IPS-15b (cell line): Measurements from ENCODE around the gene GRM8.

Source experiments
- H3K27me3 ChIP-seq: one replicate; pipeline ENCODE4 v1.6.1; 2013; ENCODE audit warnings: low read length; ENCODE audit not compliant: control insufficient read depth, insufficient read depth
- H3K36me3 ChIP-seq: one replicate; pipeline ENCODE4 v1.6.1; 2013; ENCODE audit warnings: low read length; ENCODE audit not compliant: control insufficient read depth, insufficient read depth
- H3K4me1 ChIP-seq: one replicate; pipeline ENCODE4 v1.6.1; 2013; ENCODE audit warnings: mild to moderate bottlenecking, low read length; ENCODE audit not compliant: control insufficient read depth, insufficient read depth
- H3K4me3 ChIP-seq: one replicate; pipeline ENCODE4 v1.5.1; 2013; ENCODE audit warnings: low read depth, low read length
- H3K9ac ChIP-seq: one replicate; pipeline ENCODE4 v1.6.1; 2013; ENCODE audit warnings: low read depth, mild to moderate bottlenecking, low read length
- H3K9me3 ChIP-seq: one replicate; pipeline ENCODE4 v1.6.1; 2013; ENCODE audit warnings: mild to moderate bottlenecking, low read length; ENCODE audit not compliant: control insufficient read depth, insufficient read depth

The GRM8 gene

DNA sequence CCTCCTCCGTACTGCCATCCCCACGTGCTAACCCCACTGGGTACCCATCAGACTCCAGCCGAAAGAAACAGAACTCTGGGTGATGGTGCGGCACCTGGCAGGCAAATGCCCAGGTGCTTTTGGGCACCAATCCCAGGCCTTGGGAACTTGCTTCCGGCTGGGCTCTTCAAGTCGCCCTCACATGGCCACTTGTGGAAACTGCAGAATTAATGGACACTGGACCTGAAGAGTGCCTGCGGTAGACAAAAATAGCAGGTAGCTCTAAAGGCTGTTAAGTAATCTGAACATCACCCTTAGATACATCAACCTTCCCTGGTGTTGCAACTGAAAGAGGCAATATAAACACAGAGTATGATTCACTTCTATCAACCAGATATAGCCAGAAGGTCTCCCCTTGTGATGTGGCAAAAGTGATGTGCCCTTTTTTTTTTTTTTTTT, 644.4 kb downstream of the GRM8 start:
- no peaks in the 10 kb centered on the region for H3K4me1 ChIP-seq
- H3K9me3 ChIP-seq, result no peaks in the 10 kb centered on the region
- no peaks in the 10 kb centered on the region for H3K36me3 ChIP-seq
- H3K4me3 ChIP-seq, result no peak overlapping the region
- H3K27me3 ChIP-seq, result no peaks in the 10 kb centered on the region
- no peak overlapping the region for H3K9ac ChIP-seq

DNA sequence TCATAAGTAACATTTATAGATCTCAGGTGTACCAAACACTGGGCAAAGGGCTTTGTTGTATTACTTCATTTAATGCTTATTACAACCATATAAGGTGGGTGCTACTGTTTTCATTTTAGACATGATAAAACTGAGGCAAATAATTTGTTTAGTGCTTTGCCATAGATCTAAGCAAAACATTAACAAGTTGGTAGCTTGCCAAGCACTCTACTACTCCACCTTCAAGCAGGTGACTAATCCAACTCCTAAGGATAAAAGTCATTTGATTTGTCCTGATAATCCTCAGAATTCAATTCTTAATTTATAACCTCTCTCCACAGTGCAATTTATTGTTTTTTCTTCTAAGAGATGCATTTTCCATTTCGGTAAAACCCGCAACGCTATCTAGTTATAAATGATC, 646.4 kb downstream of the GRM8 start:
- Histone ChIP-seq H3K27me3 (no peaks in the 10 kb centered on the region), H3K4me3 (no peak overlapping the region), H3K4me1 (no peaks in the 10 kb centered on the region), H3K9me3 (no peaks in the 10 kb centered on the region), H3K36me3 (no peaks in the 10 kb centered on the region), H3K9ac (no peak overlapping the region)

DNA sequence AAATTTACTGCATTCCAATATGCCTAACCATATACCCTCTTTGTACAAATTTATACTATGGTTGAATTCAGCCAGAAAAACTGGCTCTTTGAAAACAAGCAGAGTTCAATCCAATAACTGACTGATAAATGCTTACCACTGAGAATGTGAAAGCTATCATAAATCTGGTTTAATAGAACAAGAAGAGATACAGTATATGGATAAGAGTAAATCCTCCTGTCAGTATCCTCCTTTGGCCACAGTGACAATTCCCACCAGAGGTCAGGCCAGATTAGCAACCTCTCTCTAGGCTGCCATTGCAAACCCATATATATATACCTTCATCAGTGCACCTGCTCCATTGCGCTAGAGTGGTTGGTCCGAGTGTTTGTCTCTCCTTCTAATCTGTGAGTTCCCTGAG, 647.2 kb downstream of the GRM8 start:
- Histone ChIP-seq H3K36me3 (no peaks in the 10 kb centered on the region), H3K27me3 (no peaks in the 10 kb centered on the region), H3K4me1 (no peaks in the 10 kb centered on the region), H3K9me3 (no peaks in the 10 kb centered on the region), H3K4me3 (no peak overlapping the region), H3K9ac (no peak overlapping the region)

DNA sequence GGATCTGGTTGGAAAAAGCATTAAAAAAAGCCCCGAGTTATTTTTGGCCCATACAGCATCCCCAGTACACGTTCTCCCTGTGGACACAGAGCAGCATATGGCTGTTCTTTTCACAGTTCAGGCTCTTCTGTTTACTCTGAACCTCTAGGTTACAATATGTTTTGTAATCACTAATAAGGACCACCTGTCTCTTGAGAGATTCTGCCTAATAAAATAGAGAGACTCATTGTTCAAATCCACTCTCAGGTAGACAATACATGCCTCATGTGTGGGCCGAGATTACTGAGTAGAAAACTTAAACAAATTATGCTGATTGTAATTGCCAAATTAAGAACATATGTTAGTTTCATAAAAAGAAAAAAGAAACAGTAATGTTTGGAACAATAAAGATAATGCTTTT, 647.7 kb downstream of the GRM8 start:
- no peaks in the 10 kb centered on the region for H3K9me3 ChIP-seq
- H3K4me1 ChIP-seq, result no peaks in the 10 kb centered on the region
- H3K27me3 ChIP-seq, result no peaks in the 10 kb centered on the region
- H3K36me3 ChIP-seq, result no peaks in the 10 kb centered on the region
- H3K4me3 ChIP-seq, result no peak overlapping the region
- no peak overlapping the region for H3K9ac ChIP-seq

DNA sequence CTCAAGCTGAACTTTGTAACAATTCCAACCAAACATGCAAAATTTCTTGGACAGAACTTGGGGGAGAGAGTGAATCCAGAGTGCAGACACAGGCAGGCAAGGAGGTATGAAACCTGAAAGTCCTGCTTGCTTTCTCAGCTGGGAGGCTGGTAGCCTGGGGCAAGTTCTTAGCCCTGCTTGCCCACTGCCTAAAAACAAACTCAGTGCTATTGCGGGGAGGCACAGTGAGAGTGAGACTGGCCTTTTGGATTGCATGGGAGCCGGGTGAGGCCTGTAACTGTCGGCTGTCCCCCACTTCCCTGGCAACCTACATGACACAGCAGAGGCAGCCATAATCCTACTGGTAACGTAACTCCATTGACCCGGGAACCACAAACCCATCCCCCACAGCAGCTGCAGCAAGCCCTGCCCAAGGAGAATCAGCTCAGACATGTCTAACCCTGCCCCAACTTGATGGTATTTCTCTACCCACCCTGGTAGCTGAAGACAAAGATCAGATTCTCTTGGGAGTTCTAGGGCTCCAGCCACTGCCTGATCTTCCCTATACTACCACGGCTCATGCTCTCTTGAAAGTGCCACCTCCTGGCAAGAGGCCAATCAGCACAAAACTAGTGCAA, 663.6 kb downstream of the GRM8 start:
- H3K27me3 ChIP-seq, result no peaks in the 10 kb centered on the region
- no peaks in the 10 kb centered on the region for H3K9me3 ChIP-seq
- H3K36me3 ChIP-seq, result no peaks in the 10 kb centered on the region
- no peaks in the 10 kb centered on the region for H3K4me1 ChIP-seq
- no peak overlapping the region for H3K9ac ChIP-seq
- H3K4me3 ChIP-seq, result no peak overlapping the region

DNA sequence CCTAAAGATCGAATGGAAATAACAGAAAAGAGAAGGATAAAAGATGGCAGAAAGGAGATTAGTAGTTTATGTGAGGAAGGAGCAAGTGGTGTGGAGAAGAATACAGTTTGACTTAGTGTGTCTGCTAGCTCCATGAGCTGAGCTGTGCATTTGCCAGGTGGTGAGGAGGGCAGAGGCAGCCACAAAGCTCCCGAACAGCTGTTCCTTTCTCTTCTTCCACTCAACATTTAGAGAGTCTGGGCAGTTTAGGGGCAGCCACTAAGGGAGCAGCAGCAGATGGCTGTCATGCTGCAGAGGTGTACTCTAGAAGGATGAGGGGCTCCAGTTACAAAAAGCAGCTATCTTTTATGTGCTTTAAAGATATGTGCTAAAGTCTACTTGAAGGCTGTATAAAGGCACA, 674.4 kb downstream of the GRM8 start:
- H3K4me3 ChIP-seq, result no peak overlapping the region
- no peaks in the 10 kb centered on the region for H3K9me3 ChIP-seq
- no peaks in the 10 kb centered on the region for H3K4me1 ChIP-seq
- H3K27me3 ChIP-seq, result no peaks in the 10 kb centered on the region
- H3K9ac ChIP-seq, result no peak overlapping the region
- no peaks in the 10 kb centered on the region for H3K36me3 ChIP-seq

DNA sequence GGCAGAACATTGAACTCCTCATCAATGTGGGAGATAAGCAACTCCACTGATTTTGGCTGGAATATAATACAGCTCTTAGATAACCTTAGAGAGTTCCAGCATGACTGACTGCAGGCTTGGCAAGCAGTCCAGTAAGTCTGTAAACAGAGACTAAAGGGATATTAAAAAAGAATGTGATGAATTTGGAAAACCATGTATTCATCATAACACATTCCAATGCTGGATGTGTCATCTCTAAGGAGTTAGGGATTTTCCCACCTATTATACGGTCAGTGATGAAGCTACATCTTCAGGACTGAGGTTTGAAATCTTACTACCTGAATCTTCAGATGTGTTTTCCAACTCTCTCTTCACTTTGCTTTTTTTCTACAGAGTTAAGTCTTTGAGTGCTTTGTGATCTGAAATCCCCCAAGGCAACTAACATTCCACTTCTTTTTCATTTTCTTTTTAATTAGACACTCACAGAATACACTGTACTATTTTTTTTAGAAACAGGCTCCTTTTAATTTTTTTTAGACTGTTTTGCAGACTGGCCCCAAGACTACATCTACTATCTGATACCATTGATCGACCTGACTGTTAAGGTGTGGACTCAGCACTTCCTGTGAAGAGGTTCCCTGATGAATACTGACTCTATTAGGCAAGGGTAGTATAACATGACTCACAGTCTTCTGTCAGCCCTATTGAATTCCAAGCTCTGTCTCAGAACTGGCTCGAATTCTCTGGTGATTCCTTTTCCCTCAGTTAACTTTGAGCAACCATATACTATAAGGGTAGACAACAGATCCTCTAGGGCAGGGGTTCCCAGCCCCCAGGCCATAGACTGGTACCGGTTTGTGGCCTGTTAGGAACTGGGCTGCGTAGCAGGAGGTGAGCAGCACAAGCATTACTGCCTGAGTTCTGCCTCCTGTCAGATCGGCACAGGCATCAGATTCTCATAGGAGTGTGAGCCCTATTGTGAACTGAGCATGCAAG, 678.2 kb downstream of the GRM8 start:
- no peak overlapping the region for H3K9ac ChIP-seq
- H3K36me3 ChIP-seq, result no peaks in the 10 kb centered on the region
- H3K9me3 ChIP-seq, result no peaks in the 10 kb centered on the region
- no peaks in the 10 kb centered on the region for H3K4me1 ChIP-seq
- H3K4me3 ChIP-seq, result no peak overlapping the region
- no peaks in the 10 kb centered on the region for H3K27me3 ChIP-seq

DNA sequence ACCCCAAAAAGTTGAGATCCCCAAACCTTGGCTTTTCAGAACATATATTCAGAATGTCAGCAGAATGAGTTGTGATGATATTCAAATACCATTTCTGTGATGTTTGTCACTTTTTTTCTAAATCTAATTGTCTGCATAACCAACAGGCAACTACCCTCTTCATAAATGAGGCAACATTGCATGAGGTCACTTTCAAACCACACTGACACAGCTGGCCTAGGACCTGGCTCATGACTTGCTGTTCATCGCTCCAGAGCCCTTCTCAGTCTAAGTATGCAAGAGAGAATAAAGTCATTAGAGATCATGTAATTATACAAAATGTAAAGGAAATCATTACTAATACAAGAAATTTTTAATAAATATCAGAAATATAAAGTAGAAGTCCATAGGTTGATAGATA, 681.9 kb downstream of the GRM8 start:
- H3K4me1 ChIP-seq, result no peaks in the 10 kb centered on the region
- no peak overlapping the region for H3K9ac ChIP-seq
- H3K36me3 ChIP-seq, result no peaks in the 10 kb centered on the region
- H3K4me3 ChIP-seq, result no peak overlapping the region
- H3K9me3 ChIP-seq, result no peaks in the 10 kb centered on the region
- H3K27me3 ChIP-seq, result no peaks in the 10 kb centered on the region

DNA sequence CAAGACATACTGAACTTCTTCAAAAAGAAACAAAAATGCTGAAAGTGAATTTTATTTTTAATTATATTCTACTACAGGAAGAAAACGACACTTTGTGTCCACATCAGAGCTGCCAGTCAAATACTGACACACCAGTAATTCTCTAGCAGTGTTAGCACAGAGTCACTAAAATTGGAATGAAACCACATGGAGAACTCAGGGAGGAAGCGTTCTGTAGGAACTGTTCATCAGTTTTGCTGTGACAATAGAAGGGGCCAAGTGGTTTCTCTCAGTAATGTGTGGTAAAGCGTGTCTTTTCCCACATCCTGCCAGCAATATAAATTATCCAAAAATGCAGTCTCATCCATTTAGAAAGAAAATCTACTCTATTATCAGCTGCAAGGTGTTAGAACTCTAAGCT, 683.3 kb downstream of the GRM8 start:
- no peak overlapping the region for H3K4me3 ChIP-seq
- H3K9me3 ChIP-seq, result no peaks in the 10 kb centered on the region
- H3K36me3 ChIP-seq, result no peaks in the 10 kb centered on the region
- no peak overlapping the region for H3K9ac ChIP-seq
- H3K27me3 ChIP-seq, result no peaks in the 10 kb centered on the region
- H3K4me1 ChIP-seq, result no peaks in the 10 kb centered on the region

DNA sequence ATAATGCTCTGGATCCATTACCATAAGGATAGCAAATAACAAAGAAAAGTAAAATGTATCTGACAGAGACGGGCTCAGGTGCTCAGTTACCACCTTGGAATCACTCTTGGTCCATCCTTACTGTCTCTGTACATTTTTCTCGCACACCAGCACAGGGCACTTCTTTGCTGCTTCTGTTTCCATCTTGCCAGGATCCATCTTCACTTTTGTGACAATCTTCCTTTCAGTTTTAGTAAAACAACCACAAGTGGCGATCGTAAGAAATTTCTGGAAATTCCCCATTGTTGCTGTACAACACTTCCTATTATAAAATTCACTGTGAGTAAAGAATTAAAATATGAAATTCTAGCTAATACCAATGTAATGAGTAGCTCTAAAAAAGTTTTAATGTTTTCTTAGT, 695.5 kb downstream of the GRM8 start:
- no peak overlapping the region for H3K9ac ChIP-seq
- no peaks in the 10 kb centered on the region for H3K36me3 ChIP-seq
- H3K27me3 ChIP-seq, result no peaks in the 10 kb centered on the region
- H3K4me1 ChIP-seq, result no peaks in the 10 kb centered on the region
- H3K4me3 ChIP-seq, result no peak overlapping the region
- no peaks in the 10 kb centered on the region for H3K9me3 ChIP-seq

DNA sequence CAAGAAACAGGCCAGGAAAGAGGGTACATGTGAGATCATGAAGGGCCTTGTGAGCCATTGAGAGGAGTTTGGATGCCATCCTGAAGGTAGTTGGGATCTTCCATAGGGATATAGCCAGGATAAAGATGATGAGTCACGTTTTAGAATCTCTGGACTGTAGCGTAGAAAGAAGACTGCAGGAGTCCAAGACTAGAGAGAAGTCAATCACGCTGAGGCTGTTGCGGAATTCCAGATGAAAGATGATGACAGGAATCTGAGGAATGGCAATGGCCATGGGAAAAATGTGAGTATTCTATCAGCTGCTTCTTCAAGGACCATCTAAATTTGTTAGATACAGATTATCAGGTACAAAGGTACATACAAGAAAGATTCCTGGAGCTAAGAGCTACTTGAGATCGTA, 711.3 kb downstream of the GRM8 start:
- no peak overlapping the region for H3K4me3 ChIP-seq
- H3K9ac ChIP-seq, result no peak overlapping the region
- no peaks in the 10 kb centered on the region for H3K27me3 ChIP-seq
- H3K9me3 ChIP-seq, result no peaks in the 10 kb centered on the region
- H3K4me1 ChIP-seq, result no peaks in the 10 kb centered on the region
- no peaks in the 10 kb centered on the region for H3K36me3 ChIP-seq

DNA sequence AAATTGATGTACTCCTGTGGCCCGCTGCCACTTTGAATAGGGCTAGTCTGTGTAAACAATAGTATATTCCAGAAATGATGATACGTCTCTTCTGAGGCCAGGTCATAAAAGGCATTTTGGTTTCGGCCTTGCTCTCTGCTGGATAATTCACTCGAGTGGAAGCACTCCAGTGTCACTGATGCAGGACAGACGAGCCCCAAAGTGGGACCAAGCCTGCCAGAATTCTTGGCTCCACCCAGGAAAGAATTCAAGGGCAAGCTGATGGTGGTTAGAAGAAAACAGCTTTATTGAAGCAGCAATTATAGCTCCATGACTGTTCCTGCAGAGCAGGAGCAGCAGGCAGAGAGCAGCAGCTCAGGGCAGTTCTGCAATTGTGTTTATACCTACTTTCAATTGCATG, 717.6 kb downstream of the GRM8 start:
- no peaks in the 10 kb centered on the region for H3K4me1 ChIP-seq
- H3K36me3 ChIP-seq, result no peaks in the 10 kb centered on the region
- no peak overlapping the region for H3K4me3 ChIP-seq
- no peaks in the 10 kb centered on the region for H3K9me3 ChIP-seq
- H3K9ac ChIP-seq, result no peak overlapping the region
- no peaks in the 10 kb centered on the region for H3K27me3 ChIP-seq
